Tibial artery (tissue), 4 donors: ENCODE results near the gene ATP8B3.
A peak's percentile ranks its signal among the peaks of the same experiment; 100 is the strongest.

Source experiments
- DNase-seq, 2 donors: peaks; one replicate each; pipeline ENCODE4 v3.0.0-alpha.2; 2019
- H3K27ac ChIP-seq, 2 donors: fragments of 200-600 bp; sonication (generic) in 1 of 2; 1 replicate in 1 of 2; 2 replicates in 1 of 2; pipeline ENCODE4 v1.5.1; 2018 to 2019; ENCODE audit warnings: mild to moderate bottlenecking in 1 of 2
- H3K27me3 ChIP-seq, 2 donors: fragments of 200-600 bp; sonication (generic) in 1 of 2; one replicate each; pipeline versions ENCODE4 v1.5.1 to v1.6.0; 2016 to 2019
- H3K36me3 ChIP-seq, 3 donors: fragments of 200-600 bp; sonication (generic) in 2 of 3; one replicate each; pipeline ENCODE4 v1.5.1; 2016 to 2019; ENCODE audit warnings: mild to moderate bottlenecking in 2 of 3
- H3K4me1 ChIP-seq, 4 donors: fragments of 200-600 bp; sonication (generic) in 2 of 4; 1 replicate in 3 of 4; 2 replicates in 1 of 4; pipeline ENCODE4 v1.5.1; 2016 to 2019
- H3K4me3 ChIP-seq, 2 donors: fragments of 200-600 bp; sonication (generic) in 1 of 2; 1 replicate in 1 of 2; 2 replicates in 1 of 2; pipeline ENCODE4 v1.5.1; 2018 to 2019; ENCODE audit warnings: mild to moderate bottlenecking in 2 of 2
- H3K9me3 ChIP-seq, 3 donors: fragments of 200-600 bp; sonication (generic) in 1 of 3; one replicate each; pipeline ENCODE4 v1.5.1; 2016 to 2019
- CTCF ChIP-seq, 2 experiments: fragments of 200-600 bp in 1 of 2; fragments of 450-650 bp in 1 of 2; IDR thresholded peaks; one replicate each; pipeline ENCODE4 v1.5.1; 2017 to 2019; ENCODE audit warnings: antibody characterized with exemption in 2 of 2, mild to moderate bottlenecking in 1 of 2, moderate library complexity in 1 of 2
- intact Hi-C: fragments of 100-400 bp; cut with DNase I; formaldehyde crosslinking; loops from one replicate; pipeline ENCODE4 v1.15.0; 2023; ENCODE audit warnings: low total_unique reads

ATP8B3 gene

GRCh38 chr19:1843116-1843515, 31.0 kb upstream of the ATP8B3 start:
- no peak overlapping the region for H3K4me3 ChIP-seq
- no peak overlapping the region for H3K27ac ChIP-seq
- H3K36me3 ChIP-seq = peaks cover 0 to 17% (median 0%) of the 10 kb centered on the region in 3 donors
- no peak for DNase-seq
- H3K4me1 ChIP-seq = peaks cover 0 to 79% (median 56%) of the 10 kb centered on the region in 4 donors
- H3K27me3 ChIP-seq = no peaks in the 10 kb centered on the region
- H3K9me3 ChIP-seq = no peaks in the 10 kb centered on the region
- intact Hi-C loops = no loop called here
- no peak for TF ChIP-seq CTCF (IDR thresholded peaks at IDR 0.05)

GRCh38 chr19:1841209-1841924, 29.3 kb upstream of the ATP8B3 start:
- peaks cover 0 to 78% (median 48%) of the 10 kb centered on the region in 4 donors for H3K4me1 ChIP-seq
- intact Hi-C loops = no loop called here

GRCh38 chr19:1840541-1841115, 28.6 kb upstream of the ATP8B3 start:
- Histone ChIP-seq H3K4me3 (no peak overlapping the region), H3K9me3 (no peaks in the 10 kb centered on the region), H3K4me1 (peaks cover 0 to 71% (median 41%) of the 10 kb centered on the region in 4 donors), H3K27ac (no peak overlapping the region), H3K36me3 (peaks cover 0 to 13% (median 0%) of the 10 kb centered on the region in 3 donors), H3K27me3 (no peaks in the 10 kb centered on the region)
- intact Hi-C loops = no loop called here
- no peak for DNase-seq
- TF ChIP-seq CTCF (IDR thresholded peaks at IDR 0.05) = no peak

More at GRCh38 chr19:1841209-1841924, 29.3 kb upstream of the ATP8B3 start:
- Histone ChIP-seq H3K4me3 (no peak overlapping the region), H3K27ac (no peak overlapping the region), H3K27me3 (no peaks in the 10 kb centered on the region), H3K9me3 (no peaks in the 10 kb centered on the region), H3K36me3 (peaks cover 0 to 17% (median 0%) of the 10 kb centered on the region in 3 donors)
- no peak for TF ChIP-seq CTCF (IDR thresholded peaks at IDR 0.05)
- DNase-seq = no peak

- Histone ChIP-seq H3K27me3 (no peaks in the 10 kb centered on the region), H3K4me1 (peaks cover 0 to 69% (median 34%) of the 10 kb centered on the region in 4 donors), H3K9me3 (no peaks in the 10 kb centered on the region), H3K36me3 (peaks cover 0 to 12% (median 0%) of the 10 kb centered on the region in 3 donors), H3K27ac (no peak overlapping the region), H3K4me3 (no peak overlapping the region)
- no peak for DNase-seq
- no peak for TF ChIP-seq CTCF (IDR thresholded peaks at IDR 0.05)
- intact Hi-C loops = no loop called here
These were observed 27.8 kb upstream of the ATP8B3 start for GRCh38 chr19:1839658-1840540.

GRCh38 chr19:1837625-1838105, 25.6 kb upstream of the ATP8B3 start:
- Histone ChIP-seq H3K27ac (no peak overlapping the region), H3K9me3 (no peaks in the 10 kb centered on the region), H3K4me1 (peaks cover 0 to 55% (median 13%) of the 10 kb centered on the region in 4 donors), H3K27me3 (no peaks in the 10 kb centered on the region), H3K36me3 (peaks cover 0 to 12% (median 0%) of the 10 kb centered on the region in 3 donors), H3K4me3 (no peak overlapping the region)
- peak; percentile 52 to 76 for TF ChIP-seq CTCF (IDR thresholded peaks at IDR 0.05)
- DNase-seq = no peak
- intact Hi-C loops = no loop called here
